PC-9 (cell line): ENCODE data around the gene JTB. TPM values are rescaled to one million over a fixed set of nuclear protein-coding genes. Genes with fewer than 3 reads are reported as not detected.
A peak's percentile ranks its signal among the peaks of the same experiment; 100 is the strongest.

ENCODE experiments used
- BruUV-seq: library from RNA; stranded (reverse); fragments of 400-500 nt; replicated peaks from 2 replicates; lab custom pipeline; 2021; lab: Mats Ljungman, UMichigan
- CTCF ChIA-PET: fragments of 300-600 bp; sonication (Branson Sonifier 250); formaldehyde crosslinking; loops from one replicate; lab custom pipeline; 2022; ENCODE audit warnings: antibody characterized with exemption; lab: Charles Lee
- POLR2A ChIA-PET: fragments of 300-600 bp; sonication (Branson Sonifier 250); formaldehyde crosslinking; loops from one replicate; lab custom pipeline; 2022; ENCODE audit warnings: antibody characterized with exemption; ENCODE audit not compliant: unreplicated experiment; lab: Charles Lee
- DNase-seq, 2 experiments: peaks; one replicate each; pipeline versions ENCODE4 v3.0.0 to v3.0.0-alpha.2; 2015 to 2022; ENCODE audit warnings: mixed read lengths in 1 of 2
- H2AFZ ChIP-seq: fragments of 200-600 bp; sonication (generic); 2 replicates; pipeline ENCODE4 v1.8.1; 2017; ENCODE audit warnings: antibody characterized with exemption
- H3F3A ChIP-seq: fragments of 200-600 bp; sonication (generic); 2 replicates; pipeline ENCODE4 v1.8.1; 2017; ENCODE audit warnings: antibody characterized with exemption, mild to moderate bottlenecking, low read depth; ENCODE audit not compliant: insufficient read depth
- H3K27ac ChIP-seq: fragments of 200-600 bp; sonication (generic); 2 replicates; pipeline ENCODE4 v1.6.1; 2016; ENCODE audit warnings: mixed run types
- H3K27me3 ChIP-seq: fragments of 200-600 bp; sonication (generic); 2 replicates; pipeline ENCODE4 v1.6.1; 2016; ENCODE audit warnings: low read depth, mixed run types; ENCODE audit not compliant: insufficient read depth
- H3K36me3 ChIP-seq: fragments of 200-600 bp; sonication (generic); 2 replicates; pipeline ENCODE4 v1.6.1; 2016; ENCODE audit warnings: low read depth, mixed run types
- H3K4me1 ChIP-seq: fragments of 200-600 bp; sonication (generic); replicated peaks from 2 replicates; pipeline ENCODE4 v1.6.1; 2016; ENCODE audit warnings: mixed run types; ENCODE audit not compliant: insufficient read depth
- H3K4me2 ChIP-seq: fragments of 200-600 bp; sonication (generic); 2 replicates; pipeline ENCODE4 v1.6.1; 2017; ENCODE audit warnings: mixed run types
- H3K4me3 ChIP-seq: fragments of 200-600 bp; sonication (generic); 2 replicates; pipeline ENCODE4 v1.6.1; 2016; ENCODE audit warnings: mixed run types
- H3K79me2 ChIP-seq: fragments of 200-600 bp; sonication (generic); 2 replicates; pipeline ENCODE4 v1.6.1; 2017; ENCODE audit warnings: low read depth, mixed run types
- H3K9me2 ChIP-seq: fragments of 200-600 bp; sonication (generic); 2 replicates; pipeline ENCODE4 v1.8.1; 2017; ENCODE audit warnings: mild to moderate bottlenecking; ENCODE audit not compliant: insufficient read depth
- H3K9me3 ChIP-seq: fragments of 200-600 bp; sonication (generic); 2 replicates; pipeline ENCODE4 v1.8.1; 2016; ENCODE audit warnings: low read depth; ENCODE audit not compliant: insufficient read depth
- H4K20me1 ChIP-seq: fragments of 200-600 bp; sonication (generic); 2 replicates; pipeline ENCODE4 v1.8.1; 2017; ENCODE audit not compliant: insufficient read depth
- CTCF ChIP-seq: fragments of 200-600 bp; sonication (generic); conservative IDR thresholded peaks from 2 replicates; pipeline ENCODE4 v1.6.1; 2017; ENCODE audit warnings: mixed run types, antibody characterized with exemption, mild to moderate bottlenecking, moderate library complexity
- EZH2 ChIP-seq: fragments of 200-600 bp; sonication (generic); IDR thresholded peaks from 2 replicates; pipeline ENCODE4 v1.8.0; 2017; ENCODE audit warnings: antibody characterized with exemption, low read depth
- intact Hi-C: fragments of 100-400 bp; cut with micrococcal nuclease; formaldehyde crosslinking; loops from one replicate; pipeline ENCODE4 v1.10.0; 2022; ENCODE audit not compliant: unreplicated experiment
- total RNA-seq: library from RNA; stranded (reverse); gene quantifications from 2 replicates; pipeline ENCODE4 v1.2.3, GENCODE V29; 2021

The JTB gene
- total RNA-seq, 1 experiment from 2014 or later: 106 TPM

- H3K36me3 ChIP-seq: peaks cover 4% of the 10 kb centered on the region; the same call in 1 of the 2 replicates
- no TSS peak for BruUV-seq
- H3K4me1 ChIP-seq: peaks cover 29% of the 10 kb centered on the region
- no peaks in the 10 kb centered on the region for H3K27me3 ChIP-seq
- H3K4me3 ChIP-seq: peak overlapping the region; percentile 67
- no peak for TF ChIP-seq CTCF
- TF ChIP-seq EZH2: no peak
- peak overlapping the region; percentile 87 for H3K4me2 ChIP-seq
- peaks cover 28% of the 10 kb centered on the region for H4K20me1 ChIP-seq
- intact Hi-C loops: loop anchor here (1.0 kb wide), 1 partner anchor 34 kb away; no protein-coding TSS in a partner anchor
- POLR2A ChIA-PET: interaction anchor here (0.7 kb wide), 1 partner anchor 314 kb away, joined by 3 read pairs; no protein-coding TSS in a partner anchor
- H3K79me2 ChIP-seq: peaks cover 71% of the 10 kb centered on the region
- DNase-seq: no peak
- no peaks in the 10 kb centered on the region for H3K9me3 ChIP-seq
- H2AFZ ChIP-seq: peak overlapping the region; percentile 84
- peak overlapping the region; percentile 28; the same call in 1 of the 2 replicates for H3K27ac ChIP-seq
- no peaks in the 10 kb centered on the region for H3K9me2 ChIP-seq
- CTCF ChIA-PET: interaction anchor here (1.7 kb wide), 1 partner anchor 11 kb away, joined by 4 read pairs; the partner anchor contains the start of gene DENND4B
- H3F3A ChIP-seq: peaks cover 32% of the 10 kb centered on the region
These were observed 19.7 kb downstream of the JTB start for GRCh38 chr1:153957744-153958110.

GRCh38 chr1:153956997-153957715 lies 20.3 kb downstream of the JTB start:
- TF ChIP-seq EZH2 (no peak), CTCF (no peak)
- ChIA-PET POLR2A (interaction anchor here (0.6 kb wide), 1 partner anchor 10 kb away, joined by 3 read pairs; the partner anchor contains the start of gene CREB3L4), CTCF (interaction anchor here (1.7 kb wide), 1 partner anchor 10 kb away, joined by 4 read pairs; the partner anchor contains the start of gene DENND4B)
- Histone ChIP-seq H3K9me2 (no peaks in the 10 kb centered on the region), H3F3A (peaks cover 28% of the 10 kb centered on the region), H3K9me3 (no peaks in the 10 kb centered on the region), H4K20me1 (peaks cover 28% of the 10 kb centered on the region), H3K79me2 (peaks cover 65% of the 10 kb centered on the region), H3K27ac (peak overlapping the region; percentile 28; the same call in 1 of the 2 replicates), H3K4me2 (peak overlapping the region; percentile 87), H3K36me3 (peaks cover 4% of the 10 kb centered on the region; the same call in 1 of the 2 replicates), H3K4me3 (peak overlapping the region; percentile 67), H2AFZ (peak overlapping the region; percentile 84), H3K4me1 (peaks cover 25% of the 10 kb centered on the region), H3K27me3 (no peaks in the 10 kb centered on the region)
- BruUV-seq: no TSS peak
- intact Hi-C loops: no loop called here
- DNase-seq: no peak

GRCh38 chr1:153954826-153955225 lies 22.6 kb downstream of the JTB start:
- POLR2A ChIA-PET: interaction anchor here (0.6 kb wide), 1 partner anchor 63 kb away, joined by 3 read pairs; no protein-coding TSS in a partner anchor
- H3K4me1 ChIP-seq: peaks cover 13% of the 10 kb centered on the region
- CTCF ChIA-PET: no interaction called here
- intact Hi-C loops: no loop called here
- H3K27ac ChIP-seq: no peak overlapping the region
- no peak overlapping the region for H3K4me2 ChIP-seq
- peaks cover 28% of the 10 kb centered on the region for H4K20me1 ChIP-seq
- H3K36me3 ChIP-seq: peaks cover 9% of the 10 kb centered on the region
- no peak overlapping the region for H3K4me3 ChIP-seq
- peaks cover 45% of the 10 kb centered on the region for H3K79me2 ChIP-seq
- BruUV-seq: no TSS peak
- no peak overlapping the region for H2AFZ ChIP-seq
- no peaks in the 10 kb centered on the region for H3K9me2 ChIP-seq
- peaks cover 12% of the 10 kb centered on the region; the same call in 1 of the 2 replicates for H3F3A ChIP-seq
- TF ChIP-seq CTCF (no peak), EZH2 (no peak)
- DNase-seq: no peak
- H3K9me3 ChIP-seq: no peaks in the 10 kb centered on the region
- H3K27me3 ChIP-seq: no peaks in the 10 kb centered on the region
